ENCODE results near the gene LTO1.

The LTO1 gene

DNA sequence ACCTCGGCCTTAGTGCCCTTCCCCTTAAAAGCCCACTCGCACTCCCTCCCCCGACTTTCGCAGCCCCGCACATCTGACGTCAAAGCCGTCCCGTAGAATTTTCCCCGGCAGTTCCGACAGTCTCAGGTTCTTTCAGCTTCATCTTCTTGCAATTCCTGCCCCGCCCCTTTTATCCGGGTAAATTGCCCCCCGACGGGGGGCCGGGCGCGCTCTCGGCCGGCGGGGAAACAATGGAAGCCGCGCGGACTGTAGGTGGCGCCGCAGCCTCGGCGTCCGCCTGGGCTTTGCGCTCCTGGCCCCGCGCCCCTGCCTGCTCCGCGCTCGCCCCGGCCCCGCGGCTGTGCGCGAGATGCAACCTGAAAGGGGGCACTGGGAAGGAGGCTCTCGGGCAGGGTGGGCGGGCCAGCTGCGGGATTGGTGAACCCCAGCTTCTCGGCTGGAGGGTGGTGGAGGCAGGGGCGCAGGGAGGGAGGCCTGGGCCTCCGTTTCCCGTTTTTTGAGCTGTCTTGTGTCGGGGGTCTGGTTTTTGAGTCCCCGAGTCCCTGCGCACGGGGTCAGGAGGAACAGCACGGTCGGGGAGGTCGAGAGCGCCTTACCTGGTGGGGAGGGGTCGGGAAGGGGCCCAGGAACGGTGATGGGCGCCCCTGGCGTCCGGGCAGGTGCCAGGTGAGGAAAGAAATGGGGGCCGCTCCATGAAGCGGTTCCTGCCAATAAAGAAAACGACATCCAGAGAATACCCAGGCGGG lies 29.5 kb upstream of the LTO1 start:
- H3K4me1 ChIP-seq (ENCODE audit: insufficient read depth, poor library complexity, severe bottlenecking): peaks cover 8% of the 10 kb centered on the region
- ATAC-seq (ENCODE audit: low read depth) (no peak), DNase-seq (ENCODE audit: low spot score) (no peak)
- H3K27me3 ChIP-seq (ENCODE audit: insufficient read depth, poor library complexity, severe bottlenecking): peaks cover 30% of the 10 kb centered on the region
- no peaks in the 10 kb centered on the region for H3K9me3 ChIP-seq (ENCODE audit: severe bottlenecking)
- TF ChIP-seq, protein P1, sequence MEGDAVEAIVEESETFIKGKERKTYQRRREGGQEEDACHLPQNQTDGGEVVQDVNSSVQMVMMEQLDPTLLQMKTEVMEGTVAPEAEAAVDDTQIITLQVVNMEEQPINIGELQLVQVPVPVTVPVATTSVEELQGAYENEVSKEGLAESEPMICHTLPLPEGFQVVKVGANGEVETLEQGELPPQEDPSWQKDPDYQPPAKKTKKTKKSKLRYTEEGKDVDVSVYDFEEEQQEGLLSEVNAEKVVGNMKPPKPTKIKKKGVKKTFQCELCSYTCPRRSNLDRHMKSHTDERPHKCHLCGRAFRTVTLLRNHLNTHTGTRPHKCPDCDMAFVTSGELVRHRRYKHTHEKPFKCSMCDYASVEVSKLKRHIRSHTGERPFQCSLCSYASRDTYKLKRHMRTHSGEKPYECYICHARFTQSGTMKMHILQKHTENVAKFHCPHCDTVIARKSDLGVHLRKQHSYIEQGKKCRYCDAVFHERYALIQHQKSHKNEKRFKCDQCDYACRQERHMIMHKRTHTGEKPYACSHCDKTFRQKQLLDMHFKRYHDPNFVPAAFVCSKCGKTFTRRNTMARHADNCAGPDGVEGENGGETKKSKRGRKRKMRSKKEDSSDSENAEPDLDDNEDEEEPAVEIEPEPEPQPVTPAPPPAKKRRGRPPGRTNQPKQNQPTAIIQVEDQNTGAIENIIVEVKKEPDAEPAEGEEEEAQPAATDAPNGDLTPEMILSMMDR (IDR thresholded peaks at IDR 0.05; ENCODE audit: poor library complexity, severe bottlenecking): peak; percentile 55
- H3K27ac ChIP-seq (ENCODE audit: poor library complexity, severe bottlenecking): no peak overlapping the region
- H3K36me3 ChIP-seq (ENCODE audit: low read depth): no peaks in the 10 kb centered on the region
- no peak overlapping the region for H3K4me3 ChIP-seq (ENCODE audit: severe bottlenecking)

DNA sequence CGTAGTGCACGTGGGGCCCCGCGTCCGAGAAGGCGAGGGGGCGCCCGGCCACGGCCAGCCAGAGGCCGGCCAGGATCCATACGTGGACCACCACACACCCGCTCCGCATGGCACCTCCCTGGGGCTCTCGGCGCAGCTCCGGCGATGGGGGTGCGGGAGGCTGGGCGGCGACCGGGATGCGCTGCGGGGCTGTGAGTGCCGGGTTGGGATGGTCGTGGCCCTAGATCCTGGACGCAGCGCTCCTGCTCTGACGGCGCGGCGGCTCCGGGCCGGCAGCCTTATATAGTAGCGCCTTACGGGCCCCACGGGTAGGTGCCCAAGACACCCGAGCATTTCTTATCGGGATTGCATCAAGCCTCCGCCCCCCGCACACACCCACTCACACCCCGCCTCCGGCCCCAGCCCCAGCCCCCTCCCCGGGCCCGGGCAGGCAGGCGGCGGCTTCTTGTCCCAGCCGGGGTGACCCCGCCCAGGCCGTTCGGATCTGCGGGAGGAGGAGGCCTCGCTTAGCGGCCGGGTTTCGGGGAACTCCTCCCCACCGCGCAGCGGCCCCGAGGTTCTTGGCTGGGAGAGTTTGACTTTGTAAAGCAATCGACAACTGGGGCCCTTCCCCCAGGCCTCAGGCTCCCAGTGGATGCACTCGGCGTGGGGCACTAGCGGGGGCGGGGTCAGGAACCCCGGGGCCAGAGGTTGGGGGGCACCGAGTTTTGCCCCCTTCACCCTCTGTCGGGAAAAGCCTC lies 28.8 kb upstream of the LTO1 start, which contains the start of gene FGF19:
Gene FGF19 (minus strand): TSS at position 255 of the 740 bp plus-strand sequence. CDS start 146 bp downstream, at position 109.
- ATAC-seq (ENCODE audit: low read depth) (peak; percentile 46; the same call in 2 of the 3 replicates), DNase-seq (ENCODE audit: low spot score) (no peak)
- TF ChIP-seq, protein P1 (IDR thresholded peaks at IDR 0.05; ENCODE audit: poor library complexity, severe bottlenecking): no peak
- Histone ChIP-seq H3K27ac (ENCODE audit: poor library complexity, severe bottlenecking) (no peak within 1 kb of the TSS), H3K36me3 (ENCODE audit: low read depth) (no peaks in the 10 kb centered on the region), H3K4me3 (ENCODE audit: severe bottlenecking) (peak within 1 kb of the TSS; percentile 3), H3K27me3 (ENCODE audit: insufficient read depth, poor library complexity, severe bottlenecking) (peaks cover 30% of the 10 kb centered on the region), H3K4me1 (ENCODE audit: insufficient read depth, poor library complexity, severe bottlenecking) (peaks cover 8% of the 10 kb centered on the region), H3K9me3 (ENCODE audit: severe bottlenecking) (no peaks in the 10 kb centered on the region)

DNA sequence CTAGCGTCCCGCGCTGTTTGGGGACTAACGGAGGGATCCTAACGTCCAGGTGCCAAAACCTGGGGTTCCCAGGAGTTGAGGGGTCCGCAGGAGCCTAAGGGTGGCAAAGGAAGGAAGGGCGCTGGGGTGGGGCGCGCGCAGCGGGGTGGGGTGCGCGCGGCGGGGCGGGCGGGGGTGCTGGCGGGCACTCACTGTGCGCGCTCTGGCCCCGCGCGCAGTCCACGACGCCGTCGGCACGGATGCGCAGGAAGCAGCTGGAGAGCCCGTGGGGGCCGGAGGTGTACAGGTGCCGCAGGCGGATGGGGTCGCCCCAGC lies 28.3 kb upstream of the LTO1 start:
- H3K27me3 ChIP-seq (ENCODE audit: insufficient read depth, poor library complexity, severe bottlenecking): peaks cover 30% of the 10 kb centered on the region
- no peak overlapping the region for H3K27ac ChIP-seq (ENCODE audit: poor library complexity, severe bottlenecking)
- no peaks in the 10 kb centered on the region for H3K9me3 ChIP-seq (ENCODE audit: severe bottlenecking)
- DNase-seq (ENCODE audit: low spot score): no peak
- no peak overlapping the region for H3K4me3 ChIP-seq (ENCODE audit: severe bottlenecking)
- peaks cover 8% of the 10 kb centered on the region for H3K4me1 ChIP-seq (ENCODE audit: insufficient read depth, poor library complexity, severe bottlenecking)
- TF ChIP-seq, protein P1 (IDR thresholded peaks at IDR 0.05; ENCODE audit: poor library complexity, severe bottlenecking): no peak
- no peaks in the 10 kb centered on the region for H3K36me3 ChIP-seq (ENCODE audit: low read depth)
- peak; percentile 5; the same call in 1 of the 3 replicates for ATAC-seq (ENCODE audit: low read depth)

DNA sequence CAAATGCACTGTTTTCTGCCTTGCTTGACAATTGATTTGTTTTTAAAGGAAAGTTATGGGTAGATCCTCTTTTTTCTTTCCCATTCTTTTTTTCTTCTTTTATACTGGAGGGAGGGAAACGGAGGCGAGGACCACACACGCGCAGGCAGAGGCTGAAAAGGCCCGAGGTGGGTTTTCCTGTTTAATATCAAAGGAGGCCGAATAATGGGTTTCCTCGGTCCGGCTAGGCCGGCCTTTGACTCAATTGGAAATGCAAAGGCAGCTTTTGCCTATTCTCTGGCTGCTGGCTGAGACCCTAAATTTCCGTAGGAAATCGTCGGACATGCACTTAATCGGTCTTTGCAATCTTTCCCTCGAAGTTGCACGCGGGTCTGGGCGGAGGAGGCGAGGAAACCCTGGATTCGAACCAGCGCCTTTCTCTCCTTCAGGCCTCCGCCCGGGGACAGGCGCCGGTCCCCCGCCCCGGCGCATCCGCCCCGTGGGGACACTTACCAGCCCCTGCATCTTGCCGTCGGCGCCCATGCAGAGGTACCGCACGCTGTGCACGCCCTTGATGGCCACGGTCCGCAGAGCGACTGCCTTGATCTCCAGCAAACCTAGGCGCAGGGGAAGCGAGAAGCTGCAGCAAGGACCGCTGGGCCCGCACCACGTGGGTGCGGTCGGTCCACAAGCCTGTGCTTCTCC lies 27.8 kb upstream of the LTO1 start:
- TF ChIP-seq, protein P1 (IDR thresholded peaks at IDR 0.05; ENCODE audit: poor library complexity, severe bottlenecking): no peak
- no peak overlapping the region for H3K4me3 ChIP-seq (ENCODE audit: severe bottlenecking)
- peaks cover 8% of the 10 kb centered on the region for H3K4me1 ChIP-seq (ENCODE audit: insufficient read depth, poor library complexity, severe bottlenecking)
- ATAC-seq (ENCODE audit: low read depth): no peak
- DNase-seq (ENCODE audit: low spot score): no peak
- H3K27ac ChIP-seq (ENCODE audit: poor library complexity, severe bottlenecking): no peak overlapping the region
- no peaks in the 10 kb centered on the region for H3K36me3 ChIP-seq (ENCODE audit: low read depth)
- H3K27me3 ChIP-seq (ENCODE audit: insufficient read depth, poor library complexity, severe bottlenecking): peaks cover 30% of the 10 kb centered on the region
- no peaks in the 10 kb centered on the region for H3K9me3 ChIP-seq (ENCODE audit: severe bottlenecking)
